ENCODE data around the gene KPNA2. TPM values are rescaled to one million over a fixed set of nuclear protein-coding genes. Genes with fewer than 3 reads are reported as not detected.

KPNA2 gene
- total and polyA plus RNA-seq, 2 of the 8 experiments (the other 6 are each of a cell fraction or from before 2014, with no cell fraction given), result 413 to 612 TPM

- H2BK20ac ChIP-seq (ENCODE audit: low read length), result no peak overlapping the region
- H4K8ac ChIP-seq (ENCODE audit: extremely low read depth, insufficient read depth, low read length), result no peak overlapping the region
- ChIA-PET POLR2A (ENCODE audit: partially characterized antibody) (no interaction called here), CTCF (ENCODE audit: partially characterized antibody) (interaction anchor here (0.9 kb wide), 1 partner anchor 14 kb away, joined by 3 read pairs; no protein-coding TSS in a partner anchor)
- H2AFZ ChIP-seq (ENCODE audit: low read length), result no peak overlapping the region; the same call in 1 of the 2 replicates
- no peaks in the 10 kb centered on the region for H3K79me1 ChIP-seq (ENCODE audit: low read depth, low read length)
- H3K56ac ChIP-seq (replicated peaks; ENCODE audit: insufficient read length, low read depth, low read length), result no peak overlapping the region
- no peak overlapping the region for H4K91ac ChIP-seq (replicated peaks; ENCODE audit: insufficient read length, low read length)
- no peaks in the 10 kb centered on the region for H3K36me3 ChIP-seq (ENCODE audit: control insufficient read depth in 2 of 4, insufficient read depth in 4 of 4, low read length in 3 of 4)
- H4K5ac ChIP-seq (ENCODE audit: insufficient read length, low read depth, low read length), result no peak overlapping the region
- H3K27ac ChIP-seq (ENCODE audit: low read depth, low read length), result no peak overlapping the region
- no peaks in the 10 kb centered on the region for H3K79me2 ChIP-seq (ENCODE audit: control insufficient read depth in 1 of 2, insufficient read depth in 2 of 2, low read length in 2 of 2)
- no peaks in the 10 kb centered on the region for H3K9me3 ChIP-seq (ENCODE audit: insufficient read depth in 2 of 2, low read depth in 1 of 2, low read length in 1 of 2)
- no peaks in the 10 kb centered on the region for H3K27me3 ChIP-seq (replicated peaks in 1 of 4; ENCODE audit: control insufficient read depth in 3 of 4, extremely low read depth in 1 of 4, insufficient read depth in 3 of 4, low read length in 3 of 4)
- no peak overlapping the region for H2BK12ac ChIP-seq (ENCODE audit: low read depth, low read length)
- H3K4me1 ChIP-seq (replicated peaks in 1 of 4; ENCODE audit: control insufficient read depth in 3 of 4, insufficient read depth in 4 of 4, low read length in 3 of 4), result peaks cover 0 to 4% (median 1%) of the 10 kb centered on the region in 4 experiments; a peak in 1 of 7 replicates
- no peak overlapping the region for H3K4me2 ChIP-seq (ENCODE audit: insufficient read depth in 1 of 2, low read depth in 2 of 2, low read length in 2 of 2)
- no peak overlapping the region for H3K18ac ChIP-seq (ENCODE audit: extremely low read depth, low read length)
- no peak overlapping the region for H2AK5ac ChIP-seq (ENCODE audit: low read depth, low read length)
- no peak overlapping the region for H3K23ac ChIP-seq (ENCODE audit: insufficient read length)
- no peak overlapping the region; a peak in 1 of 7 replicates for H3K9ac ChIP-seq (replicated peaks in 1 of 4; ENCODE audit: extremely low read depth in 1 of 4, low read depth in 3 of 4, low read length in 3 of 4)
- 81% methylated on average over 7 of the region's 7 CpGs; no CpG with 5 or more reads in 1 of the 2 experiments for WGBS, 2 experiments (ENCODE audit: extremely low coverage in 1 of 2, insufficient coverage in 1 of 2, insufficient read length in 1 of 2, insufficient replicate concordance in 2 of 2, low coverage in 1 of 2, low lambda C conversion rate in 2 of 2, missing lambda C conversion rate in 1 of 2)
- no peak overlapping the region for H2BK5ac ChIP-seq (ENCODE audit: low read depth, low read length)
- no peak overlapping the region for H2BK15ac ChIP-seq (ENCODE audit: low read length)
- no peaks in the 10 kb centered on the region for H4K20me1 ChIP-seq (replicated peaks in 1 of 2; ENCODE audit: control insufficient read depth in 1 of 2, insufficient read depth in 2 of 2, low read length in 2 of 2)
- no peak for DNase-seq (ENCODE audit: low read depth in 1 of 2, low spot score in 2 of 2)
- no peak for FAIRE-seq
- H3K23me2 ChIP-seq (ENCODE audit: low read depth, low read length), result no peaks in the 10 kb centered on the region
- no peak overlapping the region for H2BK120ac ChIP-seq (replicated peaks; ENCODE audit: low read depth, low read length)
- H3K4me3 ChIP-seq (ENCODE audit: extremely low read depth in 1 of 4, insufficient read depth in 2 of 4, low read depth in 3 of 4, low read length in 4 of 4), result no peak overlapping the region
- H3K4ac ChIP-seq (replicated peaks; ENCODE audit: insufficient read length, low read depth, low read length), result no peak overlapping the region
- H3K14ac ChIP-seq (ENCODE audit: insufficient read length), result no peak overlapping the region
- TF ChIP-seq SIRT6 (IDR thresholded peaks at IDR 0.05; ENCODE audit: low read length) (no peak), TAF1 (IDR thresholded peaks at IDR 0.05; ENCODE audit: low read depth, low read length) (no peak), POLR2A (IDR thresholded peaks at IDR 0.05; ENCODE audit: control extremely low read depth in 1 of 2, low read depth in 2 of 2, low read length in 2 of 2) (no peak), E2F6 (IDR thresholded peaks at IDR 0.05) (no peak), KDM1A (IDR thresholded peaks at IDR 0.05; ENCODE audit: borderline replicate concordance, low read length) (no peak), PHF8 (conservative IDR thresholded peaks at IDR 0.05; ENCODE audit: low read depth, low read length) (no peak), JUN (IDR thresholded peaks at IDR 0.05; ENCODE audit: low read depth, low read length) (no peak), TAF7 (optimal IDR thresholded peaks at IDR 0.05; ENCODE audit: borderline replicate concordance, low read depth, low read length) (no peak), POLR2AphosphoS5 (IDR thresholded peaks at IDR 0.05; ENCODE audit: low read depth, low read length) (no peak), CTCF (IDR thresholded peaks at IDR 0.05; ENCODE audit: control extremely low read depth in 1 of 3, insufficient read depth in 1 of 3, low read depth in 1 of 3, low read length in 3 of 3) (no peak)
Observed at GRCh38 chr17:68085771-68086381, 50.3 kb downstream of the KPNA2 start.

Measured in H1 (cell line).